Peyer's patch (tissue), 4 donors: ENCODE results near the gene PI4KA.
"Not testable (repeated sequence)": the region's sequence is repeated elsewhere in the genome, so short reads cannot be mapped to it uniquely, and the experiment has no call there.

ENCODE experiments used
- POLR2A ChIP-seq, 2 donors: fragments of 450-650 bp; IDR thresholded peaks; one replicate each; pipeline ENCODE4 v1.5.1; 2017; ENCODE audit warnings: antibody characterized with exemption in 2 of 2, mild to moderate bottlenecking in 2 of 2, moderate library complexity in 2 of 2
- TF ChIP-seq, protein P1 (sequence below), 6 experiments: fragments of 450-650 bp in 4 of 6; fragments of 200-600 bp in 2 of 6; sonication (generic) in 1 of 6; IDR thresholded peaks; one replicate each; pipeline ENCODE4 v1.5.1; 2017 to 2019; ENCODE audit warnings: antibody characterized with exemption in 6 of 6, mild to moderate bottlenecking in 3 of 6, moderate library complexity in 1 of 6

DNA sequence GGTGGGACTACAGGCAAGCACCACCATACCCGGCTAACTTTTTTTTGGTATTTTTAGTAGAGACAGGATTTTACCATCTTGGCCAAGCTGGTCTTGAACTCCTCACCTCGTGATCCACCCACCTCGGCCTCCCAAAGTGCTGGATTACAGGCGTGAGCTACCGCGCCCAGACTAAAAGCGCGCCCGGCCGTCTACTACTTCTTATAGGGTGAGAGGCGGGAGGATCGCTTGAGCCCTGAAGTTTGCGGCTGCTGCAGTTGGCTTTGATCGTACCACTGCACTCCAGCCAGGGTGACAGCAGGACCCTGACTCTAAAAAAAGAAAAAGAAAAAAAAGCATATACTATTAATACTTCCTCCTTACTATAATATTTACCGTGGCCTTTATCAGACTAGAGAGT lies 158.3 kb downstream of the PI4KA start:
- TF ChIP-seq, protein P1, sequence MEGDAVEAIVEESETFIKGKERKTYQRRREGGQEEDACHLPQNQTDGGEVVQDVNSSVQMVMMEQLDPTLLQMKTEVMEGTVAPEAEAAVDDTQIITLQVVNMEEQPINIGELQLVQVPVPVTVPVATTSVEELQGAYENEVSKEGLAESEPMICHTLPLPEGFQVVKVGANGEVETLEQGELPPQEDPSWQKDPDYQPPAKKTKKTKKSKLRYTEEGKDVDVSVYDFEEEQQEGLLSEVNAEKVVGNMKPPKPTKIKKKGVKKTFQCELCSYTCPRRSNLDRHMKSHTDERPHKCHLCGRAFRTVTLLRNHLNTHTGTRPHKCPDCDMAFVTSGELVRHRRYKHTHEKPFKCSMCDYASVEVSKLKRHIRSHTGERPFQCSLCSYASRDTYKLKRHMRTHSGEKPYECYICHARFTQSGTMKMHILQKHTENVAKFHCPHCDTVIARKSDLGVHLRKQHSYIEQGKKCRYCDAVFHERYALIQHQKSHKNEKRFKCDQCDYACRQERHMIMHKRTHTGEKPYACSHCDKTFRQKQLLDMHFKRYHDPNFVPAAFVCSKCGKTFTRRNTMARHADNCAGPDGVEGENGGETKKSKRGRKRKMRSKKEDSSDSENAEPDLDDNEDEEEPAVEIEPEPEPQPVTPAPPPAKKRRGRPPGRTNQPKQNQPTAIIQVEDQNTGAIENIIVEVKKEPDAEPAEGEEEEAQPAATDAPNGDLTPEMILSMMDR (IDR thresholded peaks at IDR 0.05), result not testable (repeated sequence)
- not testable (repeated sequence) for TF ChIP-seq POLR2A (IDR thresholded peaks at IDR 0.05)
